HG02678 (cell line): ENCODE results near the gene URI1.

ENCODE experiments used
- ATAC-seq: cut with Tn5 transposase; IDR thresholded peaks from one replicate; pipeline ENCODE4 v1.9.1; 2021; ENCODE audit warnings: mild to moderate bottlenecking, moderate library complexity; ENCODE audit not compliant: unreplicated experiment

The URI1 gene

GRCh38 chr19:29971002-29971401 is 29.0 kb downstream of the URI1 start:
- ATAC-seq, result no peak

GRCh38 chr19:29971648-29972047 is 29.6 kb downstream of the URI1 start:
- ATAC-seq, result no peak

DNA sequence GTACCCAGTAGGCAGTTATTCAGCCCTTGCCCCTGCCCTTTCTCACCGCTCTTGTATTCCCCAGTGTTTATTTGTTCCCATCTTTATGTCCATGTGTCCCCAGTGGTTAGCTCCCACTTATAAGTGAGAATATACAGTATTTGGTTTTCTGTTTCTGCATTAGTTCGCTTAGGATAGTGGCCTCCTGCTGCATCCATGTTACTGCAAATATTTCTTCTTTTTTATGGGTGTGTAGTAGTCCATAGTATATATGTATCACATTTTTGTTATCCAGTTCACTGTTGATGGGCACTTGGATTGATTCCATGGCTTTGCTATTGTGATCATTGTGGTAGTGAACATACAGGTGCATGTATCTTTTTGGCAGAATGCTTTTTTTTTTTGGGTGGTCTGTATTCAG is 32.7 kb downstream of the URI1 start:
- no peak for ATAC-seq

GRCh38 chr19:29976151-29976943 is 34.3 kb downstream of the URI1 start:
- no peak for ATAC-seq

DNA sequence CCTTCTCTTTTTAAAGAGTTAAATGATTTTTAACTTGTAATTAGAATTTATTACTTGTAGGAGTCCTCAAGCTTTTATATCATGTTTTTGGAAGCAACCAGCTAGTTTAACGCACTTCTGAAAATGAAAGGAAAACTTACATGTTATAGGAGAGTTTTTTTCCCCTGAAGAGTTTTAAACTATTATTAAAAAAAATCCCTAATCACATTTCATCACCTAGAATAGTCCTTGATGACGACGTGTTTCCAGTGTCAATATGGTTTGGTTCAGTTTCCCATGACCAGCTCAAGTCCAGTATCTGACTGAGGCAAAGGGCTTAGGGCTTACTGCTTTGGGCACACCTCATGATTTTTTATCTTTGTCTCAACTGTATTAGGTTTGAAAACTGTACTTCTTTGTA is 36.0 kb downstream of the URI1 start:
- ATAC-seq, result no peak

DNA sequence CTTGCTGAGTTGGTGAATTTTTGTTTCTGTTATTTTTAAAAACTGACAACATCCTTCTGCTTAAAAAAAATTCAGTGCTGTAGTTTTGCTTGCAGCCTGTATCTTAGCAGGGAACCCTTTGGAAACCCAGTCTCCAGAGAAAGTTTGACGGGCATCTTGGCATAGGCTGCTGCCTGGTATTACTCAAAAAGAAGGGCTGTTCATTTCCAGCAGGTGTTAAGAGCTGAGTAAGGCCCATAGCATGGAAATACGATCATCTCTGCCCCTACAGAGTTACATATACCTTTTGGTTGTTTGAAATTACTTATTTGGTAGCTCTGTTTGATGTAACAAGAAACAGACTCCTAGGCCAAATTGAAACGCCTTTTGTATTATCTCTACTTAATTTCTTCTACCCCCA is 41.5 kb downstream of the URI1 start:
- no peak for ATAC-seq

DNA sequence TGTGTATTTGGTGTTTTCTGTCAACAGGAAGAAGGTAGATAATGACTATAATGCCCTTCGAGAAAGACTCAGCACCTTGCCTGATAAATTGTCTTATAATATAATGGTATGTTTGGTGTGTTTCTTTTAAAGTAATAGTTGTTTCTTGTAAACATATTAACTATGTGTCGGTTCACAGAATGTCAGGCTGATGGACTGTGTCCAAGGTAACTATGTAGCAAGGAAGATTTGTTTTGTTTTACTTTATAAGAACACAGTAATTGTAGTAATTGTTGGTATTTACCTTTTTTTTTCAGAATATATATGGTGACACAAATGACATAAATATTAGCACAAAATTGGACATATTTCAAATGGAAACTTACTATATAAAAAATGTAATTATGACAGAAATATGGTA is 43.2 kb downstream of the URI1 start:
- ATAC-seq, result no peak

- no peak for ATAC-seq
Measured at GRCh38 chr19:29988351-29988750, 46.3 kb downstream of the URI1 start.

- ATAC-seq, result no peak
Measured at GRCh38 chr19:29992233-29992867, 50.3 kb downstream of the URI1 start.

DNA sequence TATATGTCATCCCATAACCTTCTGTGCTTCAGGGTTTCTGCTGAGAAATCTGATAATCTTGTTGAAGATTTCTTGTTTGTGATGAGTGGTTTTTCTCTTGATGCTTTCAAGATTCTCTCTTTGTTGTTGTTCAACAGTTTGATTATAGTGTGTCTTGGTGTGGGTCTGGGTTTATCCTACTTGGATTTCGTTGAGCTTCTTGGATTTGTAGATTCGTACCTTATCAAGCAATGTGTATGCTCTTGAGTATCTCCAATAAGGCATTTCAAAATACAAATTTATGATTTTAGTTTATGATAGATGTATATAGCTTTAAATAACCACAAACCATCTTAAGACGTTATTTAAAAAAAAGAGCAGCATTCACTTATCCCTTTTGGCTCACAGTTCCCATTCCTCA is 57.5 kb downstream of the URI1 start:
- no peak for ATAC-seq

DNA sequence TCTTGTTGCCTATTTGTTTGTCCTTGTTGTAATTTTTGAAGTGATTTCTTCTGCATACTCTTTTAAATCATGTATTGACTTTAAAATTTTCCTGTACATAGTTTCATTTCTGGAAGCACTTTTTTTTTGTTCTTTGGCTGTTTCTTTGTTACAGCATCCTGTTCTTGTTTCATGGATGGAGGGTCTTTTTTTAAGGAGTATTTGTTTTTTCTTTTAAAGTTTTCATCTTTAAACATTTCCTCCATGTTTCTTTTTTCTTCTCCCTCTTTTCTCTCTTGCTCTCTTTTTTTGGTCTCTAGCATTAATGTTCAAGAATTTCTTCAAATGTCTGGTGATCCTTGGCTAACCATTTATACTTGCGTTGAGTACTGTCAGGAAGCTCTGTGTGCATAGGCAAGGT is 58.8 kb downstream of the URI1 start:
- ATAC-seq, result no peak

DNA sequence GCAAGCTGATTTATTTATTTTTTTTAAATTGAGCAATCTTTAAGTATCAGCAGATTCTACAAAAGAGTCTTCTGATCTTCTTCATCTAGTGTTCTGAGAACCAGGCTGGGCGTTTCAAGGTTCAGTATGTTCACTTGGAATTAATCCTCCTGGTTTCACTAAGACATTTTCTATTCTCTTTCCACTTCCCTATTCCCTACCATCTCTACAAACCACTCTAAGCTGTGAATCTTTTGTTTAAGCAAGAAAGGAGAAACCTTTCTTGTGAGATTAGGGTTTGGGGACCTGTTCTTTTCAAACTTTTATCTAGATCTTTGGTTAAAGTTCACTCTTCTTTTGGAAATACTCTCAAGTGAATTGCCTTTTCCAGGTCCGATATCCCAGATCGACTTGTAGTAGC is 59.3 kb downstream of the URI1 start:
- no peak for ATAC-seq

- ATAC-seq, result no peak
Measured at GRCh38 chr19:30001791-30002190, 59.8 kb downstream of the URI1 start.

- no peak for ATAC-seq
Measured at GRCh38 chr19:30003866-30004265, 61.8 kb downstream of the URI1 start.

DNA sequence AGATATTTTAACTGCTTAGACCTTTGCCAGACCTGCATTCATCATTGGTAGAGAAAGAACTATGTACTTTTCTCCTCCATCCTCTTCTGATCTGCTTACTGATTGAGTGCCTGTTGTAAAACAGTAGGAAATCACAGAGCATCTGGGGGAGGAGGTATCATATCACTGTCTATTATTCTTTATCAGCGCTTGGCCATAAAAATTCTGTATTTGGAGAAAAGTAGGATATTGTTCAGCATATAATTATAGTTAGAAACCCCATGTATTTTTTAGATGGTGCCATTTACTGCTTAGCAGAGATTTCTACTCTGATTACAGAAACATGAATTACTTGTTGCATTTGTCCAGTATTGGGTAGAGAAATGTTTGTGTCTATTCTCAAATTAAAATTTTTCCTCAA is 62.4 kb downstream of the URI1 start:
- no peak for ATAC-seq

GRCh38 chr19:30006207-30006606 is 64.2 kb downstream of the URI1 start:
- no peak for ATAC-seq

DNA sequence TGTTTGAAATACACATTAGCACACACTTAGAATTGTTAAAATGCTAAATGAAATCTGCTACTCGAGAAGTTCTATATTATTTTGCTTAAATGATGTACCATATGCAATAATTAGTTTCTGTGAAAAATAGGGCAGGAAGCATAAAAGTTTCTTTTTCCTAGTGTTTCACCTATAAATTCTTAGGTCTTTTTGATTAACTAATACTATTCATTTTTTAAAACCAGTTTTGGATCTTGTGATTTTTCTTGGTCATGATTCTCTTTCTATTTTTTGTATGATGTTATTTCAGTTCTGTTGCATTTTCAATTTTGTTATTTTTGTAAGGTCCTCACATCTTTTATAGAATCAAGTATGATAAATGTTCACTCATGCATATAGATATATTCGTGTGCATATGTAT is 66.1 kb downstream of the URI1 start:
- ATAC-seq, result no peak

GRCh38 chr19:30009013-30009412 is 67.0 kb downstream of the URI1 start:
- ATAC-seq, result no peak

GRCh38 chr19:30011051-30011578 is 69.1 kb downstream of the URI1 start:
- ATAC-seq, result no peak

DNA sequence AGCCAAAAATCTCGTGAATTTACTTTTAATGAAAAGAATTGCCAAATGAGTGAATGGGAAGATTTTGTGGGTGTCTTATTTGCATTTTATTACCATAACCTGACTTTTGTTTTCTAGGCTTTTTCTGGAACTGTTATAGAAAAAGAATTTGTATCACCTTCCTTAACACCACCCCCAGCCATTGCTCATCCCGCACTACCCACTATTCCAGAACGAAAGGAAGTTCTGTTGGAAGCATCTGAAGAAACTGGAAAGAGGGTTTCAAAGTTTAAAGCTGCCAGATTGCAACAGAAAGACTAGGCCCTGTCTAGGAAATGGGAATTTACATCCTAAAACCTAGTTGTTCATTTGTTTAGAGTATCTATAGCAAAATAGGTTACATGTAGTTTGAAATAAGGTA is 72.7 kb downstream of the URI1 start:
- ATAC-seq, result no peak

DNA sequence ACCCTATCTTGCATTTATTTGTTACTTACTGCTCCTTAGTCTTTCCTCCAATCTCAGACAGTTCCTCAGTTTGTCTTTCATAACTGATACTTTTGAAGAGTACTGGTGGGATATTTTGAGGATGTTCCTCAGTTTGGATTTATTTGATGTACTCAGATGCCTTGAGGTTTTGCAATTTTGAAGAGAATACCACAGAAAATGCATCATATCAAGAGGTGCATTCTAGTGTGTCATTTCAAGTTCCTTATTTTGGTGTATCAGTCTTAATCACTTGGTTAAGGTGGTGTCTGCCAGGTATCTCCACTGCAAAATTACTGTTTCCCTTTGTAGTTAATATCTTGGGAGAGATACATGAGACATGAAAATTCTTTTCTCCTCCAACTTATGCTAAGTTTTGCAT is 75.1 kb downstream of the URI1 start:
- peak; percentile 61 for ATAC-seq

- no peak for ATAC-seq
Measured at GRCh38 chr19:30020189-30020588, 78.2 kb downstream of the URI1 start.
